GM19324 (cell line): Measurements from ENCODE around the gene AP3B2.

Experiments used
- ATAC-seq: cut with Tn5 transposase; IDR thresholded peaks from one replicate; pipeline ENCODE4 v1.9.1; 2021; ENCODE audit warnings: mild to moderate bottlenecking, moderate library complexity; ENCODE audit not compliant: unreplicated experiment, low FRiP score

The AP3B2 gene

DNA sequence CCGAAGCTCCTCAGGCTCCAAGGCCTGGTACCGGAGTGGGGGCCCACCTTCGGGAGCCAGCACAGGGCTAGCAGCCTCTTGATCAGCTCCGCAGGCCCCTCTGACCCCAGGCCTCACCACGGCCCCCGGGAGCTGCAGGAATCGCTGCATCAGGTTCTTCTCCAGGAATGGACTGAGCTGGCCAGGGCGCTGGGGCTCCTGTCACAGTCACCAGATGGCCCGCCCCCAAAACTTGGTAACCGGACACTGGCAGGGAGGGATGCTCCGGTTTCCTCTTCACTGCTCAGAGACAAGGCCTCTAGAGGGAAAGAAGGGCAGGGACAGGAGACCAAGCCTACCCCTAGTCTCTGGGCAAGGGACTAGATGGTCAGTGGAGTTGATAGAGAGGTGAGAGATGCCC is 9.9 kb downstream of the AP3B2 start:
- no peak for ATAC-seq

DNA sequence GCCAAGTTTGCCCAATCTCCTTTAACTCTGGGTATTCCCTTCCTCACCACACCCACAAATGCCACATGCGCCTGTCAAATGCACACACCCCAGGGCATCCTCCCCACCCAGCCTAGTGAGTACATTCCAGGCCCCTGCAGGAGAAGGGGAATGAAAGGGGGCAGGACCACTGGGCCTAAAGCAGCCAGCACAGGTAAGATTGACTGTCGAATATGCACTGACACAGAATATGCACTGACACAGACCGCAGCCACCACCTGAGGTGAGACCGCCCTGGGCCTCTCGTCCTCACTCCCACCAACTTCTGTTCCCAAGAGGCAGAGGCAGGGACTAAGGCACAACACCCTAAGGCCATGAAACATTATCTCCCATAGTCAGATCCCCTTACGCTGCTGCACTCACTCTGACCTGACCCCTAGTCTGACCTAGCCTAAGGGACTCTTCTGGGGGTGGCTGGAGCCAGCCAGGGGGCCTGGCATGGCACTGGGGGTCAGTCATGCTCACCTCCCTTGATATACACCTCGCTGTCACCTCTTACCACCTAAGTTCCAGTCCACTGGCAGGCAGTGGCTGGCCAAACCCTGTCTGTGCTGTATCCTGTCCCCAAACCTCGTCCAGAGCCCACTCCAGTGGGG is 10.8 kb downstream of the AP3B2 start:
- ATAC-seq: no peak

DNA sequence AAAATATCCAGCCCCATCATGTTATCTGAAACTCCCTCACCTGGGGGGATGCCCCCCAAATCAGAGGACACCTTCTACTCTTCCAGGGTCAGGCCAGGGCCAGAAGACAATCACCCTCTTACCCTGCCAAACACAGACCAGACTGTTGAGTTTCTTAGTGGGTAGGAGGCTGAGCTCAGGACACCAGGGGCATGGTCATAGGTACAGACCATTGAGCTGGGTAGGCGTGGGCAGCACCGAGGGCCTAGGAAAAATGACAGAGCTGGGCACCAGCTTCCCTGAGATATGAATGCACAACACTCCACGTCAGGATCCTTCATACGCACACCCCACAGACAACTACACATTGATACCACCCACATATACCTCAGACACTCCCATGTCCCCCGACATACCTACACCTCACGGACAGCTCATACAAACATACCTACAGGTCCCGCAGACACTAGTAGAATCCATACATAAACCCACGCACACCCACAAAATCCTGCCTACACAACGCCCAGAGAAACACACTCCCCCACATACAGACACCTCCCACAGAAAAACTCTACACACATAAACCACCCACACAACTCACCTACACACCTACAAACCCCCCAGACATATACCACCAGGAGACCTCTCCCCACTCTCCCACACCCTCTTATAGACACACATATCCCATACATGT is 11.8 kb downstream of the AP3B2 start:
- no peak for ATAC-seq

DNA sequence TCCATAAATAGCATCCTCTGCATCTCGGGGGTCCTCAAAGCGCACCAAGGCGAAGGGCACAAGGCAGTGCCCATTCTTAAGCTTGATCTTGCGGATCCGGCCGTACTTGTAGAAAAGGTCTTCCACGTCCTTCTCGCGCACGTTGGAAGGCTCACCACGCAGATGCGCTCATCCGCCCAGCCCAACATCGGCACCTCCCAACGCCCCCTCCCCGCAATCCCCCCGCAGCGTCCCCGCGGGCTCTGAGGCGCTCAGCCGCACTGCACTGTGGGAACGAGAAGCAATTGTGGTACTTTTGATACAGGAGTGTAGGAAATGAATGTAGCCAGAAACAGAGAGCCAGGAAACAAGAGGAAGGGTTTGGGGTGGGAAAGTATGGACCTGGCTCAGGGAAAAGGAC is 17.5 kb downstream of the AP3B2 start:
- no peak for ATAC-seq

DNA sequence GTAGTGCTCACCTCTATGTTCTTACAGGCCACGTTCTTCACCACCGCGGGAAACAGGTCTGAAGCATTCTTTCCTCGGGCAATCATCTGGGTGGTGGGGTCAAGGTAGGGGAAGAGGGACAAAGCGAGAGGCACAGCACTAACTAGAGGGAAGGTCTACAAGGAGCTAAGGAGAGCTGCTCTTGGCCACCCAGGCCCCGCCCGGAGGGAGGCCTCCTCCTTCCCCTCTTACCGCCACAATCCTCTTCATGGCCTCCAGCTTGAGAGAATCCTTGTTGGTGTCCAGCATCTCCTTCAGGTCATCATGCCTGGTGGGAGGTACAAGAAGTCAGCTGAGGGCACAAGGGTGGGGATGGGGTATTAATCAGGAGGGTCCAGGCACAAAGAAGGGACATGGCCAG is 20.5 kb downstream of the AP3B2 start:
- no peak for ATAC-seq

DNA sequence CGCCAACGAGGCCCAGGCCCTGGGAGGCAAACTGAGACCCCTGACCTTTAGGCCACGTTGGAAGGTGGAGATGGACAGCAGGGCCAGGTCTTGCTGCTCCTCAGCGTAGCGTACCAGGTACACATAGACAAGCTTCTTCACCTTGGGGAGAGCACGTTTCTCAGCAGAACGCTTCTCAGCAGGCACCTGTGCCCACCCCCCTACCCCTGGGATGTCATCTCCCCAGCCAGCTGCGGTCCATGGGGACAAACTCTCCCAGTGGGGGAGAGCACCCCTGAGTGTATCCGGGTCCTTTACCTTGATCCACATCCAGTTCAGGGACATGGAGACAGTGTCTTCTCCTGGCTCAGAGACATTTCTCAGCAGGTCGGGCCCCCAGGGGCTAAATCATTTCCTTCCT is 21.0 kb downstream of the AP3B2 start:
- ATAC-seq: no peak

DNA sequence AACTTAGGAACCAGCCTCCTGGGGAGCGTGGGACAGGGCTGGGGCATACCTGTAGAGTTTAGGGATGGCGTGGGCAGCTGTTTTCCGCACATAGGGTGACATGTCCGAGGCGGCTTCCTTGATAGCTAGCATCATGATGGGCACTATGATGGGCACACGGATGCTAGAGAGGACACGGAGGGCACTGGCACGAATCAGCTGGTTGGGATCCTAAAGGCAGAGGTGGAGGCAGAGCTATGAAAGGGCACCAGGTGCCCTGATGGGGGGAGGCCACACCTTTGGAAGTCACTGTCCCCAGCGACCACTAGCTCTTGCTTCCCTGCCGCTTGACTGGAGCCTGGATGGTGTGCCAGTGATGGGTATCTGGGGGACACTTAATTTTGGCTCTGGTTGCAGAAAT is 28.3 kb downstream of the AP3B2 start:
- no peak for ATAC-seq

DNA sequence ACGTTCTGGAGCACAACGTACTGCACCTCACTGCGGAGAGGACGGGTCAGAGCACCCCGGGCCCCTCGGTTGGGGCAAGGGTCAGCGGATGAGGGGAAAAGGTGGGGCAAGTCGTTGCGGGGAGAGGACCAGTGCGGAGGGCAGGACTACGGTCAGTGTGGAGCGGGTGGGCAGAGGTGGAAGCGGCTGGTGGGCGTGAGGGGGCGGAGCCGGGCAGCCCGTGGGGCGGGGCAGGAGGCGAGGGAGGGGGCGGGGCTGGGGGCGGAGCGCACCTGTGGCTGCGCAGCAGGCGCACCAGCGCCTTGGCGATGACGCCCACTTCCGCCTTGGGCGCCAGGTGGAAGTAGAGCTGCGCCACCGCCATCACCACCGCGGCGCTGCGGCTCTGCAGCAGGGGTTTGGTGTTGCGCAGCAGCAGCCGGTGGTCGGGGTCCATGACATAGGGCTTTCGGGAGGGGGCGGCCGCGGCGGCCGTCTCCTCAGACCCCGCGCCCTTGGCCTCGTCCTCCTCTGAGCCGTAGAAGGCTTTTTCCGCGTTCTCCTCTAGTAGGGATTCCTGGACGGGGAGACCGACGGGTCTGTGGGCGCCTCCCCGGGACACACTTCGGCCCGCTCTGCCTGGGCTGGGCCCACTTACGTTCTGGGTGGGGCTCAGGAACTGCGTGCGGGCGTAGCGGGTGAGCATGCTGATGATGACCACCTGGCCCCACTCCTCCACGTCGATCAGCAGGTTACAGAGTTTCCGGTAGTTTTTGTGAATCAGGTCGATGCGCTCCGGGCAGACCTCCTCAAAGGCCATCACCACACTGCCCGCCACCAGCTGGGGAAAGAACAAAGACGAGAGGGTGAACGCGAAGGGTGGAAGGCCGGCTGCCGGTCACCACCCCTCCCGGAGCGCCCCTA is 29.2 kb downstream of the AP3B2 start:
- ATAC-seq: no peak

DNA sequence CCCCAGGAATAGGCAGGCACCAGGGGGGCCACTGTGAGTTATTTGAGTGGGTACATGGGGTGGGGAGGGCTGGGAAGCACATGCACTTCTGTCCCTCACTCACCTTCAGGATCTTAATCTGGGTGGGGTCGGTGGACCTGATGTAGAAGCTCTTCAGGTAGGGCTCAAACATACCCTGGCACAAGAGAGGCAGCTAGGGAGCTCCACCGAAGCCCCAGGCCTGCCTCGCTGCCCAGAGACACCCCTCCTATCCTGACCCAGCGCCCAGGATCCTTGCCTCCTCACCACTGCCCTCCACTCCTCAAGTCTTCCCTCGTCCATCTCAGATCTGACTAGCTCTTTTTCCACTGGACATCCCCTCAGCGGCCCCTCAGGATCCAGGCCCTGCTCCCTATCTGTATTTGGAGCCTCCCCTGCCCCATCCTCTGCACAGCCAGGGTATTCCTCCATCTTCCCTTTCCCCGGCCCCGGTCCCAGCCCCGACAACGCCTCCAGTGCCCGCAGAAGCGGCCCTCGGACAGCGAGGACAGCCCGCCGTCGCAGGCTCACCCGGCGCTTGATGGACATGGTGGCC is 30.0 kb downstream of the AP3B2 start:
- no peak for ATAC-seq

DNA sequence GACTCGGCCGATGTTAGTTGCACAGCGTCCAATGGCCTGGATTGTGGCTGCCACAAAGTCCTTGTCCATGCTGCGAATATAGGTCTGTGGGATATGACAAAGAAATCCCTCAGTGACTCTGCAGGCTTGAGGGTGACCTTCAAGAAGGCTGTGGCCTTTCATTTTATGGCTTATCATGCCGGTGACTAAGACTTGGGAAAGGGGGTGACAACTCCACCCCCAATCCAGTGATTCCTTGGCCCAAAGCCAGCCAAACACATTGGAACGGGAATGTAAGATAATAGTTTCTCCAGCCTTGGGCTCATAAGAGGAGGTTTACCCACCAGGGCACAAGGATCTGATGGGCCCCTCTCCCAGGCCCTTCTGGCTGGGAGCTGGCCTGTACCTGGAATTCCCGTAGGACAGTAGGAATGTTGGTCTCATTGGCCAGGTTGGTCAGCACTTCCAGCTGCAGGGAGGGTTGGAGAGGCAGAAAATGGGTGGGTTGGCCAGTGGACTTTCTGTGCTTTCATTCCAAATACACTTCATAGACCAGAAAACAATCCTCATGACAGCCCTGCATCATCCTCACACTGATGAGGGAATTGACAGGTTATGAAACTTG is 31.9 kb downstream of the AP3B2 start:
- no peak for ATAC-seq

DNA sequence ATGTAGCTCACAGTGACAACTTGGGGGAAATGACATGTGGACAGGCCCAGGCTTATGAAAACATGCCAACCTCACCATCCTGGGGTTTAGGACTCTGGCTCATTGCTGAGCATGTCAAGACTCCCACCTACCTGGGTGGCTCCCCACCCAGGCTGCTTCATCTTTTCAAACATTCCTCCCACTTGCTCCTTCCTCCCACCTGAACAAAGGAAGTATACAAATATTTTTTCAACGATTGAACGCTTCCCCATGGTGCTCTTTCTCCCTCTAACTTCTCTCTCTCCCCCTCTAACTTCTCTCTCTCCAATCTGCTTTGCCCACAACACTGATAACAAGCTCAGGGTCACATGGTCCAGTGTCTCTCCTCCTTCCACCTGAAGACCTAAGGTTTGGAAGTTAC is 34.8 kb downstream of the AP3B2 start:
- ATAC-seq: no peak

DNA sequence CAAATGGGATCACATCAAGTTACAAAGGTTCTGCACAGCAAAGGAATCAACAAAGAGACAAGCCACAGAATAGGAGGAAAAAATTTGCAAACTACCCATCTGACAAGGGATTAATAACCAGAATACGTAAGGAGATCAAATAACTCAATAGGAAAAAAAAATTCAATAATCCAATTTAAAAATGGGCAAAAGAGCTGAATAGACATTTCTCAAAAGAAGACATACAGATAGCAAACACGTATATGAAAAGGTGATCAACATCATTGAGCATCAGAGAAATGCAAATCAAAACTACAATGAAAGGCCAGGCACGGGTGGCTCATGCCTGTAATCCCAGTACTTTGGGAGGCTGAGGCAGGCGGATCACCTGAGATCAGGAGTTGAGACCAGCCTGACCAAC is 39.0 kb downstream of the AP3B2 start:
- no peak for ATAC-seq

DNA sequence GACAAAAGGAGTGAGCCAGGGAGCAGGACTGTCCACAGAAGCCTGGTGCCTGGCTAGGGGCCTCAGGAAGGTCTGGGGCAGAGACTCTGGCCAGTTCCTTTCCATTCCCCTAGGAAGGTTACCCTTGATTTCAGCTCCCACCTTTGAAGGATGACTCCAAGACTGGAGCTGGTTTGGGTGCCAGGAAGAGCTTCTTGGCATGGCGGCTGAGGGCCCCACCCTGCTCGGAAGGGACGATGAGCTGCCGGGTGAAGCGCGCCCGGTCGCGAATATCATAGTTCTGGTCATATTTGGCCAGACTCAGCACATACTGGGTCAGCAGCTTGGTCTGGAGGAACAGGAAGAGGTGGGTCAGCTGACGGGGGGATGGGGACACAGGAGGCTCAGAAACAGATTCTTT is 43.1 kb downstream of the AP3B2 start:
- no peak for ATAC-seq

DNA sequence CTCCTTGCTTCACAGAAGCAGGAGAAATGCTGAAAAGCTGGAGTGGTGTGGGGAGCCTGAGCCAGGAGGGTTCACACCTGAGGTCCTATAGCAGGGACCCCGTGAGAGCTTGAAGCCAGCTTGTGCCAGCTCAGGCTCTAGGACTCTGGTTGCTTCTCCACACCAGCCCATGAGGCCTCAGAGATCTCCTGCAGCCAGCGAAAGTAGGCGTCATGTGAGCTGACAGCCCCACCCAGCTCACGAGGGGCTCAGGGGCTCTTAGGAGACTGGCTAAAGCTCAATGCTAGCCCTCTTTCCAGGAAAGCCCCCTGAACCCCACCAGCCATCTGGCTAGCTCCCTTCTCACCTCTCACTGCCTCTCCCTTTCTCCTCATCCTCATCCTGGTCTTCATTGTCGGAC is 45.7 kb downstream of the AP3B2 start:
- ATAC-seq: no peak

DNA sequence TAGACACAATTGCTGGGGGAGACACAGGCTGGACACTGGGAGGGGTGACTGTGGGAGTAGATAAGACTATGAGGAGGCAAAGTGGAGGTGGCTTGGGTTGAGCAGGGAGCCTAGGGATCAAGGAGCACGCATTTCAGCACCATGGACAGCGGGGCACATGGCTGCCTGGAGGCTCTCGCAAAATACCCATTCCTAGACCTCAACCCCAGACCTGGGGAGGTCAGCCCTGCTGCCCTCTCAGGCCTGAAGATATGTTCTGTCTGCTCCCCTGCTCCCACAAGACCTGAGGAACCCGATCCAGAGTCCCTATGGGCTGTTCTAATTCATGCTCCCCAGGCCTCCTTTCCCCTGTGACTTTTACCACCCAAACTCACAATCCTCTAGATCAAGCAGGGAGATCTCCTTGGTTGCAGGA is 46.5 kb downstream of the AP3B2 start:
- ATAC-seq: no peak

DNA sequence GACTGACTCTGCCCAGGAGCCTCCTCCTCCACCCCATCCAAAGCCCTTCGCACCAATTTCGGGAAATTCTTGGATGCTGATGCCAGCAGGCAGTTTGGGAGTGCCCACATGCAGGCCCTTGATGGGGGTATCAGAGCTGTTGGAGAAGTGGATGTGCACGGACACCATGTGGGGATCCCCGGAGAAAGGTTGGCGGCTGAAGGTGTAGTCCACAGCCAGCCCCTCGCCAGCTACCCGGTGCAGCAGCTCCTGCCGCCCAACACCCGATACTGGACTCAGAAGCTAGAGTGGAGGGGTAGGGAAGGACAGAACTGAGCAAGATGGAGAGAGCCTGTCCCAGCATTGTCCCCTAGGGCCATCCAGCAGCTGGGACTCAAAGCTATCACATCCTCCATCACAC is 47.0 kb downstream of the AP3B2 start:
- no peak for ATAC-seq

DNA sequence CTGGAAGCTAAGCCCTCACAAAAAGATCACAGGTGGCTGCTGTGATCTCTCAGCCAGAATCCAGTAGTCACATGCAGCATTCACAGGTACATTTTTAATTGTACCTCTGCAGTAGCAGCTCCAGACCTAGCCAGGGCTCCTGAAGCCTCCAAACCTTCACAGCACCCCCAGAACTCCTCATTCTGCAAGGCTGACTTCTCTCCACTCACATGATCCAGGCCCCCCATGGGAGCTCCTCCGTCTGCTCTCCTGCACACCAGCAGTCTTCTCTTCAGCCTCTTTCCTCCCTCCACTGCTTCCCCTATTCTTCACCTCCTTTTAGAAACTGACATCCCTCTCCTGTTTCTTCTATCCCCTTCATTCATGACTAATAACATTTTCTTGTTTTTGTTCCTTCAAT is 49.3 kb downstream of the AP3B2 start:
- no peak for ATAC-seq

DNA sequence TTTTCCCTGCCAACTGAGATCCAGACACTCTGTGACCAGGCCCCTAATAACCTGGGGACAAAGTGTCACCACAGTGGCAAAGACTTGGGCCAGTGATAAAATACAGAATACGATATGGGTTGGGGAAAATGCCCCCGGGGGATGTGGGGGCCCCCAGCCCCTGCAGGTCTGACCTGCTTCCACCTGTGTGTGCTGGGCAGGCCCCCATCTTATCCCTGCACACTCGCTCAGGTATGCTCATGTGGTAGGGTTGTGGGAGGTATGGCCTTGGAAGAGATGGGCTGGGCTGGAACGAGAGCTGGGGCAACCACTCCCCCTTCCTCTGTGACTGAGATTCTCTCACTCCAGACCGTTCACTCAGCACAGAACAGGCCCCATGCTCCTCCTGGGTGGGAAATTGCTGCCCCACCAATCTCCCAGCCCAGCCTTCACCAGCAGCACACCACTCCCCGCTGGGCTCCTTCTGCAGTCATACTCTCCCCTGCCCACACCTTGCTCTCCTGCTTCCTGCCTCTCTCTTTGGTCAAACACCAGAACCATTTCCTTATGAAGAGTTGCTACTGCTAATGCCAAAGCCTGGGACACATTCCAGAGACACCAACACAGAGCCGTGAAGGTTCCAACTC is 52.9 kb downstream of the AP3B2 start:
- ATAC-seq: no peak

DNA sequence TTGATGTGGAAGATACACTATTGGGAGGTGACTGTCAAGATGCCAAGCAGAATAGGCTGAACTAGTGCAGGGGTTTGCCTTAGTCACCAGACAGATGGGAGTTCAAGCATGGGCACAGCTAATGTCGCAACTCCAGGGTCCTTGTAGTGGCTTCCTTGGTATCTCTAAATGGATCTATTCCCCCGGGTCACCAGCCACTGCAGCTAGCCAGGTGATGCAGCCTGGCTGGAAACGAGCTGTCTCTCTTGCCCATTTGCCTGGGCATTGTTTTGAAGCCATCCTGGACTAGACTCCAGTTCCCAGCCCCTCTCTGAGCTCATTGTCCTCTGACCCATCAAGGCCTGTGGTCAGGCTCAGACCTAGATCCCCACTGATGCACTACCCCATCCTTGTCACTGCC is 54.1 kb downstream of the AP3B2 start:
- no peak for ATAC-seq

DNA sequence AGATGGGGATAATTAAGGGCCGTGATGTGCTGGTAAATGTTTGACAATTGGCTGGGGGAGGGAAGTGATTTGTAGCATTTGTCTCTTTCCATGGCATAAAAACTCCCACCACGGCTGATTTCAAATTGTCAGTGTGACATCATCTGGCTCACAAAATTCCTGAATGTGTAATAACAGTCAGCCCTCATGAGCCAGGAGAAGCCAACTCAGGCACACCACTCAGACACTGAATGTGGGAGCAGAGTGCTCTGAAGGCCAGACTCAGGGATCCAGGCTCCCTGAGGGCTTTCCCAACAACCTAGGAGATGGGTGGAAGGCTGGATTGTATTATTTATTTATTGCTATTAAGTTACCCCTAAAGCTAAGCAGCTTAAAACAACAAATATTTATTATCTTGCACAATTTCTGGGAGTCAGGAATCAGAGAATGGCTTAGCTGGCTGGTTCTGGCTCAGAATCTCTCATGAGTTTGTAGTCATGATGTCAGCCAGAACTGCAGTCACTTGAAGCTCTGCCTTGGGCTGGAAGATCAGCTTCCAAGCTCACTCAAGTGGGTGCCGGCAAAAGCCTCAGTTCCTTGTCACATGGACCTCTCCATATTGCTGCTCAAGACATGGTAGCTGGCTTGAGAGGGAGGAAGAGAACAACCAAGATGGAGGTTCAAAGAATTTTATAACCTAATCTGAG is 56.0 kb downstream of the AP3B2 start:
- ATAC-seq: no peak
